ENCODE measurements around the gene EHBP1L1. TPM values are rescaled to one million over a fixed set of nuclear protein-coding genes. Genes with fewer than 3 reads are reported as not detected.

Gene EHBP1L1
- total RNA-seq, 1 experiment from 2014 or later = 126 TPM

GRCh38 chr11:65634440-65634839 is 58.6 kb downstream of the EHBP1L1 start:
- TF ChIP-seq CTCF (conservative IDR thresholded peaks at IDR 0.05; ENCODE audit: low read depth, low read length) (no peak), EZH2phosphoT487 (IDR thresholded peaks at IDR 0.05; ENCODE audit: borderline replicate concordance, low read length) (no peak), EZH2 (IDR thresholded peaks at IDR 0.05; ENCODE audit: low read length, unreplicated experiment) (no peak)
- no peak overlapping the region for H3K4me3 ChIP-seq (ENCODE audit: low read length)
- no peaks in the 10 kb centered on the region for H3K9me3 ChIP-seq (ENCODE audit: low read length)
- H3F3A ChIP-seq (ENCODE audit: low read length, unreplicated experiment) = peaks cover 7% of the 10 kb centered on the region
- H3K27ac ChIP-seq (ENCODE audit: low read length) = no peak overlapping the region
- BruUV-seq (replicated peaks) = no TSS peak
- peaks cover 51% of the 10 kb centered on the region for H3K36me3 ChIP-seq (ENCODE audit: low read depth, low read length)
- ChIA-PET CTCF (no interaction called here), POLR2A (ENCODE audit: unreplicated experiment) (no interaction called here)
- H3K4me1 ChIP-seq (ENCODE audit: insufficient read depth, low read length) = peaks cover 7% of the 10 kb centered on the region
- H4K20me1 ChIP-seq (ENCODE audit: low read length) = no peaks in the 10 kb centered on the region
- no peaks in the 10 kb centered on the region for H3K9me2 ChIP-seq (replicated peaks; ENCODE audit: low read length)
- no peak for ATAC-seq
- intact Hi-C loops (cut with micrococcal nuclease) = no loop called here
- no peaks in the 10 kb centered on the region for H3K79me2 ChIP-seq (ENCODE audit: low read length)
- H2AFZ ChIP-seq (ENCODE audit: low read length) = no peak overlapping the region
- no peaks in the 10 kb centered on the region for H3K27me3 ChIP-seq (ENCODE audit: low read length)
- H3K4me2 ChIP-seq (ENCODE audit: low read length) = no peak overlapping the region
- DNase-seq = no peak
- no peak overlapping the region for H3K9ac ChIP-seq (ENCODE audit: low read length)

- Histone ChIP-seq H4K20me1 (ENCODE audit: low read length) (no peaks in the 10 kb centered on the region), H3K4me2 (ENCODE audit: low read length) (no peak overlapping the region), H3K79me2 (ENCODE audit: low read length) (no peaks in the 10 kb centered on the region), H3K9me3 (ENCODE audit: low read length) (no peaks in the 10 kb centered on the region), H3K4me3 (ENCODE audit: low read length) (no peak overlapping the region), H3K9me2 (replicated peaks; ENCODE audit: low read length) (no peaks in the 10 kb centered on the region), H3K36me3 (ENCODE audit: low read depth, low read length) (peaks cover 44% of the 10 kb centered on the region), H3K27me3 (ENCODE audit: low read length) (no peaks in the 10 kb centered on the region), H3K27ac (ENCODE audit: low read length) (no peak overlapping the region), H3K9ac (ENCODE audit: low read length) (no peak overlapping the region), H2AFZ (ENCODE audit: low read length) (no peak overlapping the region), H3F3A (ENCODE audit: low read length, unreplicated experiment) (peaks cover 7% of the 10 kb centered on the region), H3K4me1 (ENCODE audit: insufficient read depth, low read length) (peaks cover 7% of the 10 kb centered on the region)
- DNase-seq (no peak), ATAC-seq (no peak)
- no TSS peak for BruUV-seq (replicated peaks)
- intact Hi-C loops (cut with micrococcal nuclease) = no loop called here
- TF ChIP-seq EZH2 (IDR thresholded peaks at IDR 0.05; ENCODE audit: low read length, unreplicated experiment) (no peak), EZH2phosphoT487 (IDR thresholded peaks at IDR 0.05; ENCODE audit: borderline replicate concordance, low read length) (no peak), CTCF (conservative IDR thresholded peaks at IDR 0.05; ENCODE audit: low read depth, low read length) (no peak)
- CTCF ChIA-PET = no interaction called here
- POLR2A ChIA-PET (ENCODE audit: unreplicated experiment) = no interaction called here
Measured at GRCh38 chr11:65634905-65635731, 59.3 kb downstream of the EHBP1L1 start.
